ENCODE results near the gene REL.
"Not testable (repeated sequence)": the region's sequence is repeated elsewhere in the genome, so short reads cannot be mapped to it uniquely, and the experiment has no call there.

DNA sequence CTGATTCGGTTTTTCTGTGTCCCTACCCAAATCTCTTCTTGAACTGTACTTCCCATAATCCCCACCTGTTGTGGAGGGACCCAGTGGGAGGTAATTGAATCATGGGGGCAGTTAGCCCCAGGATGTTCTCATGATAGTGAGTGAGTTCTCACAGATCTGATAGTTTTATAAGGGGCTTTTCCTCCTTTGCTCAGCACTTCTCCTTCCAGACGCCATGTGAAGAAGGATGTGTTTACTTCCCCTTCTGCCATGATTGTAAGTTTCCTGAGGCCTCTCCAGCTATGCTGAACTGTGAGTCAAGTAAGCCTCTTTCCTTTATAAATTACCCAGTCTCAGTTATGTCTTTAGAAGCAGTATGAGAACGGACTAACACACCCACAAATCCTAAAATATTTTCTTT, 16.0 kb upstream of the REL start:
- TF ChIP-seq, protein P1, sequence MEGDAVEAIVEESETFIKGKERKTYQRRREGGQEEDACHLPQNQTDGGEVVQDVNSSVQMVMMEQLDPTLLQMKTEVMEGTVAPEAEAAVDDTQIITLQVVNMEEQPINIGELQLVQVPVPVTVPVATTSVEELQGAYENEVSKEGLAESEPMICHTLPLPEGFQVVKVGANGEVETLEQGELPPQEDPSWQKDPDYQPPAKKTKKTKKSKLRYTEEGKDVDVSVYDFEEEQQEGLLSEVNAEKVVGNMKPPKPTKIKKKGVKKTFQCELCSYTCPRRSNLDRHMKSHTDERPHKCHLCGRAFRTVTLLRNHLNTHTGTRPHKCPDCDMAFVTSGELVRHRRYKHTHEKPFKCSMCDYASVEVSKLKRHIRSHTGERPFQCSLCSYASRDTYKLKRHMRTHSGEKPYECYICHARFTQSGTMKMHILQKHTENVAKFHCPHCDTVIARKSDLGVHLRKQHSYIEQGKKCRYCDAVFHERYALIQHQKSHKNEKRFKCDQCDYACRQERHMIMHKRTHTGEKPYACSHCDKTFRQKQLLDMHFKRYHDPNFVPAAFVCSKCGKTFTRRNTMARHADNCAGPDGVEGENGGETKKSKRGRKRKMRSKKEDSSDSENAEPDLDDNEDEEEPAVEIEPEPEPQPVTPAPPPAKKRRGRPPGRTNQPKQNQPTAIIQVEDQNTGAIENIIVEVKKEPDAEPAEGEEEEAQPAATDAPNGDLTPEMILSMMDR (conservative IDR thresholded peaks at IDR 0.05; ENCODE audit: low read depth, low read length): not testable (repeated sequence)
- TF ChIP-seq EZH2 (IDR thresholded peaks at IDR 0.05; ENCODE audit: borderline replicate concordance, low read depth, low read length, poor library complexity, severe bottlenecking): not testable (repeated sequence)

Measured in A673 (cell line).